Heart left ventricle (tissue), 16 donors: ENCODE results near the gene OR6K3. TPM values are rescaled to one million over a fixed set of nuclear protein-coding genes. Genes with fewer than 3 reads are reported as not detected.

Source experiments
- ATAC-seq, 4 donors: fragments of 200-7000 bp; cut with Tn5 transposase; one replicate each; pipeline ENCODE4 v1.9.1; 2020 to 2022; ENCODE audit warnings: moderate library complexity in 4 of 4, mild to moderate bottlenecking in 3 of 4, moderate number of reproducible peaks in 1 of 4
- DNase-seq, 5 donors: peaks; one replicate each; pipeline ENCODE4 v3.0.0-alpha.2; 2020
- H3K27ac ChIP-seq, 12 donors: fragments of 200-600 bp; sonication (generic) in 4 of 12; one replicate each; pipeline versions ENCODE4 v1.5.0 to v1.8.0; 2016 to 2022; ENCODE audit warnings: mild to moderate bottlenecking in 2 of 12
- H3K27me3 ChIP-seq, 9 donors: fragments of 200-600 bp; sonication (generic) in 2 of 9; one replicate each; pipeline versions ENCODE4 v1.5.1 to v1.8.0; 2016 to 2022; ENCODE audit warnings: mild to moderate bottlenecking in 3 of 9
- H3K36me3 ChIP-seq, 9 donors: fragments of 200-600 bp; sonication (generic) in 2 of 9; one replicate each; pipeline versions ENCODE4 v1.5.0 to v1.8.0; 2018 to 2022; ENCODE audit warnings: mild to moderate bottlenecking in 2 of 9
- H3K4me1 ChIP-seq, 12 donors: fragments of 200-600 bp; sonication (generic) in 4 of 12; one replicate each; pipeline versions ENCODE4 v1.5.0 to v1.8.0; 2016 to 2022; ENCODE audit warnings: mild to moderate bottlenecking in 3 of 12
- H3K4me3 ChIP-seq, 12 donors: fragments of 200-600 bp; sonication (generic) in 4 of 12; one replicate each; pipeline versions ENCODE4 v1.5.0 to v1.8.0; 2017 to 2022; ENCODE audit warnings: mild to moderate bottlenecking in 9 of 12, moderate library complexity in 4 of 12
- H3K9me3 ChIP-seq, 12 donors: fragments of 200-600 bp; sonication (generic) in 4 of 12; one replicate each; pipeline versions ENCODE4 v1.5.0 to v1.8.0; 2016 to 2022; ENCODE audit warnings: mild to moderate bottlenecking in 1 of 12
- POLR2A ChIP-seq, 2 donors: fragments of 450-650 bp; IDR thresholded peaks; one replicate each; pipeline ENCODE4 v1.6.1; 2017; ENCODE audit warnings: antibody characterized with exemption in 2 of 2, mild to moderate bottlenecking in 2 of 2, moderate library complexity in 2 of 2
- WGBS, 4 donors: extraction: QIAGEN DNeasy Blood & Tissue Kit in 2 of 4; methylation state at CpG; one replicate each; pipeline versions ENCODE4 v1.1.5 to v1.1.7; 2013 to 2018; 5-methylcytosine and 5-hydroxymethylcytosine counted together
- intact Hi-C, 10 donors: fragments of 100-400 bp; cut with DNase I; formaldehyde crosslinking; loops; one replicate each; pipeline versions ENCODE4 v1.11.1 to v1.14.2; 2022
- polyA plus RNA-seq, 2 donors: library from polyadenylated mRNA; stranded (reverse); fragments of 200-250 nt; gene quantifications; one replicate each; pipeline ENCODE4 v1.2.3, GENCODE V29; 2013
- total RNA-seq, 9 donors: library from RNA; depleted of rRNA in 2 of 9; stranded (reverse); fragments of >200 nt in 2 of 9; fragmentation: NEBNext Ultra II Directional in 3 of 9; extraction: Animal tissue kit (Norgen Biotek cat#: 25700) in 3 of 9; gene quantifications; one replicate each; pipeline versions ENCODE4 v1.1.0 to v1.2.4, GENCODE V29; 2016 to 2023
- TF ChIP-seq, protein P1 (sequence below), 12 donors: fragments of 200-600 bp; sonication (generic) in 4 of 12; IDR thresholded peaks; one replicate each; pipeline versions ENCODE4 v1.5.0 to v1.8.0; 2018 to 2022; ENCODE audit warnings: antibody characterized with exemption in 12 of 12, mild to moderate bottlenecking in 5 of 12
- donor health status: ischemic (EF 13 %, LVEDD 7.1; RV severe dilation, severe dysfunction).
- donor health status: healthy with polysubstance abuse.
- donor health status: DM: no; HTN: yes; CAD: no.
- donor health status: DM: no; HTN: no; CAD: no.
- donor health status: ischemic (EF 25% LVEDD 6.9; RV normal size, moderate dysfunction).
- donor health status: ischemic (EF 25% LVEDD 5.7; RV mildly dilated, moderate dysfunction).
- donor health status: healthy.
- donor health status: DM: yes; HTN: yes; CAD: no.
- donor health status: ischemic (EF 35%, LVEDD 5.7; RV mildly dilated, moderate dysfunction).
- donor health status: nonischemic (EF 11% LVEDD 7.7; RV severe dilation, severe dysfunction).
- donor health status: DM: yes; HTN: yes; CAD: no.
- donor health status: PGD.
- donor health status: ischemic (EF 29% LVEDD 5.4; RV normal size, mild dysfunction).
- donor health status: nonischemic (EF 23%, LVEDD 6.1; RV moderate dilation, normal function).

The OR6K3 gene
- total and polyA plus RNA-seq, 11 donors = not detected

DNA sequence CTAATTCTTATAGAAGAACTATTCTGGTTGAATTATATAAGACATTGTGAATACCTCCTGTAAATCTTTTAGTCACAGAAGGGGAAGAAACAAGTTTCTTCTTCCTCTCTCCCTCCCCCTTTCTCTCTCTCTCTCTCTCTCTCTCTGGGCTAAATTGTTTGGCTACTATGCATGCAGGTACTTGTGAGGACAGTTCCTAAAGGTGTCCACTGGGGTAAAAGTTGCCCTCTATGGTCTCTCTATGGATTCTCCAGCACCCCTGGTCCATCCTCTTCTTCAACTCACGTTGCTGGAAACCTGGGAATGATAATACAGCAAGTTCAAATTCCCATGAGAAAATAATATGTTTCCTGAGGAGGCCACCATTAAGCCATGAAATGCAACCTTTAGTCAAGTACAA is 5.8 kb downstream of the OR6K3 start:
- intact Hi-C loops = no loop called here
- Histone ChIP-seq H3K9me3 (no peaks in the 10 kb centered on the region), H3K27me3 (no peaks in the 10 kb centered on the region), H3K36me3 (no peaks in the 10 kb centered on the region), H3K4me3 (no peak overlapping the region), H3K27ac (no peak overlapping the region), H3K4me1 (no peaks in the 10 kb centered on the region)
- ATAC-seq (no peak), DNase-seq (no peak)
- no peak for TF ChIP-seq POLR2A (IDR thresholded peaks at IDR 0.05)
- WGBS, 4 donors = 47 to 68% (median 55%) methylated on average over 1 of the region's 1 CpG

DNA sequence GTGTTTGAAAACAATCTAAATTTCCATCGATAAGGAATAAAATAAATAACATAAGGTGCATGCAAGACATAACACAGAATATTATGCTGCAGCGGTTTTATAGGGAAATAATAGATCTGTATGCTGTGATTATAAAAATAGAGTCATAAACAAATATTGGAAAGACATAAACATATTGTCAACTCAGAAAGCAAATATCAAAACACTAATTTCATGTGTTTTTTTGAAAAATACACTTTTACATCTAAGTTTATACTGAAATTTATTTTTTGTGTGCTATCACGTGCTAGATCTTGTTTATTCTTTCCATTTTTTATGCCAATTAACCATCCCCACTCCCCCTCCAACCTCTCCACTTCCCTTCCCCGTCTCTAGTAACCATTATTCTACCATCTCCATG is 9.4 kb downstream of the OR6K3 start:
- ATAC-seq = no peak
- no peak for DNase-seq
- Histone ChIP-seq H3K27ac (no peak overlapping the region), H3K27me3 (no peaks in the 10 kb centered on the region), H3K36me3 (no peaks in the 10 kb centered on the region), H3K9me3 (no peaks in the 10 kb centered on the region), H3K4me1 (no peaks in the 10 kb centered on the region), H3K4me3 (no peak overlapping the region)
- TF ChIP-seq, protein P1, sequence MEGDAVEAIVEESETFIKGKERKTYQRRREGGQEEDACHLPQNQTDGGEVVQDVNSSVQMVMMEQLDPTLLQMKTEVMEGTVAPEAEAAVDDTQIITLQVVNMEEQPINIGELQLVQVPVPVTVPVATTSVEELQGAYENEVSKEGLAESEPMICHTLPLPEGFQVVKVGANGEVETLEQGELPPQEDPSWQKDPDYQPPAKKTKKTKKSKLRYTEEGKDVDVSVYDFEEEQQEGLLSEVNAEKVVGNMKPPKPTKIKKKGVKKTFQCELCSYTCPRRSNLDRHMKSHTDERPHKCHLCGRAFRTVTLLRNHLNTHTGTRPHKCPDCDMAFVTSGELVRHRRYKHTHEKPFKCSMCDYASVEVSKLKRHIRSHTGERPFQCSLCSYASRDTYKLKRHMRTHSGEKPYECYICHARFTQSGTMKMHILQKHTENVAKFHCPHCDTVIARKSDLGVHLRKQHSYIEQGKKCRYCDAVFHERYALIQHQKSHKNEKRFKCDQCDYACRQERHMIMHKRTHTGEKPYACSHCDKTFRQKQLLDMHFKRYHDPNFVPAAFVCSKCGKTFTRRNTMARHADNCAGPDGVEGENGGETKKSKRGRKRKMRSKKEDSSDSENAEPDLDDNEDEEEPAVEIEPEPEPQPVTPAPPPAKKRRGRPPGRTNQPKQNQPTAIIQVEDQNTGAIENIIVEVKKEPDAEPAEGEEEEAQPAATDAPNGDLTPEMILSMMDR (IDR thresholded peaks at IDR 0.05) = no peak
- TF ChIP-seq POLR2A (IDR thresholded peaks at IDR 0.05) = no peak
- intact Hi-C loops = no loop called here
- 63 to 73% (median 69%) methylated on average over 4 of the region's 4 CpGs for WGBS, 4 donors

DNA sequence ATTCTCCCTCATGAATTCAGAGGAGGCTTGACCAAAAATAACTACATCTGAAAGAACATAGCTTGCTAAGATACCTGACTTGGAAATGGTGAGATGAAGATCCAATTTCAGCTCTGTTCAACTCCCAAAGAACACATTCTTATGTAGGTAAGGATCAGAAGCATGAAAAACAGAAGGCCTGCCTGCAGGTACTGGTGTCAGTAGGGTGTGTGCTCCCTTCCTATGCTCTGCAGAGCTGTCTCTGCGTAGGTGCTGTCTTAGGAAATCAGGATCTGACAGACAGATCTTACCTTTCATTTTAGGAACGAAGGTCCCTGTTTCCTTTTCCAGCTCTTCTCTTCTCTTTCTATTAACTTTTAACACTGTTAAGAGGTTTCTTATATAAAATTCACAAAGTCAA is 14.4 kb downstream of the OR6K3 start:
- Histone ChIP-seq H3K9me3 (no peaks in the 10 kb centered on the region), H3K27me3 (no peaks in the 10 kb centered on the region), H3K4me1 (no peaks in the 10 kb centered on the region), H3K4me3 (no peak overlapping the region), H3K27ac (no peak overlapping the region), H3K36me3 (no peaks in the 10 kb centered on the region)
- WGBS, 4 donors = 70 to 83% (median 82%) methylated on average over 2 of the region's 2 CpGs
- no peak for TF ChIP-seq POLR2A (IDR thresholded peaks at IDR 0.05)
- TF ChIP-seq, protein P1 (IDR thresholded peaks at IDR 0.05) = no peak
- intact Hi-C loops = no loop called here
- no peak for DNase-seq
- ATAC-seq = no peak

DNA sequence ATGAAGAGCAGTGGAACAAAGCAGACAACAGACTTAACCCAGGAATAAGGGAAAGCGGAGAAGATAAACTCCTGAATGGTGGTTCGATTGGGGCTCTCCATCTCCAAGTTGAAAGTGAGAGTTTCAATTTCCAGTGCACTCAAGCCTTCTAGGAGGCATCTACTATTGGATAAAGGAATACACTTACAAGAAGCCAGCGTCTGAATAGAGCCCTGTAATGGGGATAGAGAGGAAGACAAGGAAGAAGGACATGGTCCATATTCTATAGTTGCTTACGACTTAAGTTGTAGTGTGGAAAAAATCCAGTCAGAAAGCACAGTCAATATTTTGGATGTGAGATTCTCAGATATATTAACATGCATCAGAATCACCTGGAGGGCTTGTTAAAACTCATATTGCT is 20.0 kb downstream of the OR6K3 start, which contains the start of gene OR6K2:
TSS of gene OR6K2 (minus strand) at position 101 of the 400 bp plus-strand sequence. CDS start at position 101, 0 bp downstream.
- H3K4me3 ChIP-seq = no peak within 1 kb of the TSS
- 84 to 91% (median 87%) methylated on average over 4 of the region's 4 CpGs for WGBS, 4 donors
- H3K9me3 ChIP-seq = no peaks in the 10 kb centered on the region
- H3K36me3 ChIP-seq = no peaks in the 10 kb centered on the region
- DNase-seq (no peak), ATAC-seq (no peak)
- no peaks in the 10 kb centered on the region for H3K27me3 ChIP-seq
- intact Hi-C loops = no loop called here
- H3K4me1 ChIP-seq = no peaks in the 10 kb centered on the region
- no peak within 1 kb of the TSS for H3K27ac ChIP-seq
- no peak for TF ChIP-seq POLR2A (IDR thresholded peaks at IDR 0.05)
- TF ChIP-seq, protein P1 (IDR thresholded peaks at IDR 0.05) = no peak

DNA sequence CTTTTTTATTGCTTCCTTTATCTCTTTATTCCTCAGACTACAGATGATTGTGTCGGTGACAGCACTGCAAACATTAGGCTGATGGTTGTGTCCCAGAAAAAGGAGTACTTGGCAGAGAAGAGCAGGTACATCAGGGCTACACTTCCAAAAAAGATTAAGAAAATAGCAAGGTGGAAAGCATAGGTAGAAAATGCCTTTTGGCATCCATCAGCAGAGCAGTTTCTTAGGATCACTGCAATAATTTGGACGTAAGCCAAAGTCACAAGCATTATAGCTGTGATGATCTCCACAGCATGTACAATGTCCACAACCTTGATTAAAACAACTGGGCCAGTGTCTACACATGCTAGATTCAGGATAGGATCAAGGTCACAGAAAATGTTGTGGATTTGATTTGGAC is 25.9 kb downstream of the OR6K3 start:
- no peak overlapping the region for H3K27ac ChIP-seq
- no peaks in the 10 kb centered on the region for H3K9me3 ChIP-seq
- no peaks in the 10 kb centered on the region for H3K27me3 ChIP-seq
- H3K4me3 ChIP-seq = no peak overlapping the region
- WGBS, 4 donors = 81 to 85% (median 84%) methylated on average over 2 of the region's 2 CpGs
- intact Hi-C loops = no loop called here
- ATAC-seq (no peak), DNase-seq (no peak)
- H3K4me1 ChIP-seq = no peaks in the 10 kb centered on the region
- no peaks in the 10 kb centered on the region for H3K36me3 ChIP-seq
- TF ChIP-seq, protein P1 (IDR thresholded peaks at IDR 0.05) = no peak
- no peak for TF ChIP-seq POLR2A (IDR thresholded peaks at IDR 0.05)
